ENCODE measurements around the gene PLET1.
A peak's percentile ranks its signal among the peaks of the same experiment; 100 is the strongest.

GRCh38 chr11:112219476-112220232 is 41.0 kb downstream of the PLET1 start:
- TF ChIP-seq CTCF (IDR thresholded peaks at IDR 0.05; ENCODE audit: low read length) (peak; percentile 94), EZH2 (IDR thresholded peaks at IDR 0.05; ENCODE audit: borderline replicate concordance, low read length) (no peak)
